ENCODE measurements around the gene GNG12.

DNA sequence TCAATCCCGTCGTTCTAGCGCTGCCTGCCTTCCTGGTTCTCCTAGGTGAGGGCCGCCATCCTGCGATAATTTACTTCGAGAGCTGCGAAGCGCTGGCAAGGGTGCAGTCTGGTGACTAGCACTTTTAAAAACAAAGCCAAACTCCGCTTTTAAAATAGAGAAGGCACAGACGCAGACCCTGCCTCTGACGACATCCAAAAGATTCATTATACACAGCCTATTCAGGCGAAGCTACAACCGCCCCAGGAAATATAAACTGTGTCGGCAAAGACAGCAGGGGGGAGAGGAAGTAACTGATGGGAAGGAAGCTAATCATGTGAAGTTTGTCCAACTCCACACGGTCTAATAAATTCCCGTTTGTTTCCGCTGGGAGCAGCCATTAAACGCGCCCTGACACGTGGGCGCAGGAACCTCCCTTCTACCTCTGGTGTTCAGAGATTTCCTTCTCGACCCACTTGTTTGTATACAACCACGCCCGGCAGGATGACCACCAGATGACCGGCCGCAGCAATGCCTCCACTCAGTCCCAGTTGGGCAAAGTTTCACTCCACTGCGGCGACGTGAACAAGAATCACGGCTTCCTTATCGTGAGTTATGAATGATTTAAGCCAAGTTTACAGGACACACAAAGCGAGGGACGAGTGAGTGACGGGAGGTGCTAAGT, 1.3 kb downstream of the GNG12 start:
- peak in 2 of 4 donors; percentile 37 to 52 for TF ChIP-seq POLR2A (IDR thresholded peaks at IDR 0.05)
- peak; percentile 9 to 78 for TF ChIP-seq POLR2AphosphoS5 (IDR thresholded peaks at IDR 0.05)
- TF ChIP-seq, protein P1, sequence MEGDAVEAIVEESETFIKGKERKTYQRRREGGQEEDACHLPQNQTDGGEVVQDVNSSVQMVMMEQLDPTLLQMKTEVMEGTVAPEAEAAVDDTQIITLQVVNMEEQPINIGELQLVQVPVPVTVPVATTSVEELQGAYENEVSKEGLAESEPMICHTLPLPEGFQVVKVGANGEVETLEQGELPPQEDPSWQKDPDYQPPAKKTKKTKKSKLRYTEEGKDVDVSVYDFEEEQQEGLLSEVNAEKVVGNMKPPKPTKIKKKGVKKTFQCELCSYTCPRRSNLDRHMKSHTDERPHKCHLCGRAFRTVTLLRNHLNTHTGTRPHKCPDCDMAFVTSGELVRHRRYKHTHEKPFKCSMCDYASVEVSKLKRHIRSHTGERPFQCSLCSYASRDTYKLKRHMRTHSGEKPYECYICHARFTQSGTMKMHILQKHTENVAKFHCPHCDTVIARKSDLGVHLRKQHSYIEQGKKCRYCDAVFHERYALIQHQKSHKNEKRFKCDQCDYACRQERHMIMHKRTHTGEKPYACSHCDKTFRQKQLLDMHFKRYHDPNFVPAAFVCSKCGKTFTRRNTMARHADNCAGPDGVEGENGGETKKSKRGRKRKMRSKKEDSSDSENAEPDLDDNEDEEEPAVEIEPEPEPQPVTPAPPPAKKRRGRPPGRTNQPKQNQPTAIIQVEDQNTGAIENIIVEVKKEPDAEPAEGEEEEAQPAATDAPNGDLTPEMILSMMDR (IDR thresholded peaks at IDR 0.05): peak in 1 of 6 experiments; percentile 22

Data from upper lobe of left lung (tissue), 4 donors.